Measurements from ENCODE around the gene FOXP1.

DNA sequence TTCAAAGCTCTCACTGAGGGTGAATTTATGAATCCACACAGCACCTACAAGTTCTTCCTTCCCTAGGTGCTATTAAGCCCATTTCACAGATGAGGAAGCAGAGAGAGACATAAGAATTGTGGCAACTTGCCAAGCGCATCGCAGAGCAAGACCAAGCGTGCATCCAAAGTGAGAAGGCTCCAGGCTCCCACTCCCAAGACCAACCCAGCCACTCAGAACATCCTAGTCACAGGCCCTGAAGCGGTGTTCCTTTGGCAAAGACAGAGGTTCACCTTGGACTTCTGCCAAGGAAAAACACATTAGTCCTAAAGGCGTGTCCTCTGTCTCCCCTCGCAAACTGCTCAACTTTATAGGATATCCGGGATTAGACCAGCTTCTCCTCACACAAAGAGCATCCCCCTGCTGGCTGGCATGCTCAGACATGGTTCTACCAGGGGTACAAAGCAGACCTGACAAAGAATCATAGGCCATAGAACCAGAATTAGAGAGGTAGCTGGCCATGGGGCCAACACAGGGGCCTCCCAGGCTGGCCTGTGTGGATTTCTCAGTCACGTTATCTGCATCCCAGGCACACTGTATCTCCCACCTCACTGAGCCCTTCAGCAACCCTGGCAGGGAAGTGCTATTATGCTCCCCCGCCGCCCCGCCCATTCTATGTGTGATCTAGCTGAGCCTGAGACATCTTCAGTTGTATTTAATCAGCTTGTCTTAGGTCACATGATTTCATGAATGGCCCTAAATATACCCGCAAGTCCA lies 160.2 kb downstream of the FOXP1 start:
- TF ChIP-seq, protein P1, sequence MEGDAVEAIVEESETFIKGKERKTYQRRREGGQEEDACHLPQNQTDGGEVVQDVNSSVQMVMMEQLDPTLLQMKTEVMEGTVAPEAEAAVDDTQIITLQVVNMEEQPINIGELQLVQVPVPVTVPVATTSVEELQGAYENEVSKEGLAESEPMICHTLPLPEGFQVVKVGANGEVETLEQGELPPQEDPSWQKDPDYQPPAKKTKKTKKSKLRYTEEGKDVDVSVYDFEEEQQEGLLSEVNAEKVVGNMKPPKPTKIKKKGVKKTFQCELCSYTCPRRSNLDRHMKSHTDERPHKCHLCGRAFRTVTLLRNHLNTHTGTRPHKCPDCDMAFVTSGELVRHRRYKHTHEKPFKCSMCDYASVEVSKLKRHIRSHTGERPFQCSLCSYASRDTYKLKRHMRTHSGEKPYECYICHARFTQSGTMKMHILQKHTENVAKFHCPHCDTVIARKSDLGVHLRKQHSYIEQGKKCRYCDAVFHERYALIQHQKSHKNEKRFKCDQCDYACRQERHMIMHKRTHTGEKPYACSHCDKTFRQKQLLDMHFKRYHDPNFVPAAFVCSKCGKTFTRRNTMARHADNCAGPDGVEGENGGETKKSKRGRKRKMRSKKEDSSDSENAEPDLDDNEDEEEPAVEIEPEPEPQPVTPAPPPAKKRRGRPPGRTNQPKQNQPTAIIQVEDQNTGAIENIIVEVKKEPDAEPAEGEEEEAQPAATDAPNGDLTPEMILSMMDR (IDR thresholded peaks at IDR 0.05): no peak
- TF ChIP-seq POLR2A (IDR thresholded peaks at IDR 0.05): no peak
